Stimulated activated CD8-positive, alpha-beta memory T cell treated with anti-CD3 and anti-CD28 coated beads, Interleukin-2, amount 100 ng/mL, for 48 hours (primary cell): ENCODE results near the gene CCDC88C.

Experiments used
- DNase-seq, 2 donors: peaks; one replicate each; pipeline ENCODE4 v3.0.0-alpha.2; 2020; ENCODE audit warnings: low read depth in 2 of 2

The CCDC88C gene

GRCh38 chr14:91348845-91349465 is 68.7 kb downstream of the CCDC88C start:
- no peak for DNase-seq

GRCh38 chr14:91346838-91347173 is 70.8 kb downstream of the CCDC88C start:
- DNase-seq: no peak

- no peak for DNase-seq
Observed at GRCh38 chr14:91344096-91344495, 73.5 kb downstream of the CCDC88C start.

- no peak for DNase-seq
Observed at GRCh38 chr14:91343051-91343450, 74.6 kb downstream of the CCDC88C start.

GRCh38 chr14:91342206-91342760 is 75.3 kb downstream of the CCDC88C start:
- DNase-seq: no peak

GRCh38 chr14:91341751-91342154 is 75.9 kb downstream of the CCDC88C start:
- DNase-seq: no peak

- DNase-seq: no peak
Observed at GRCh38 chr14:91341334-91341733, 76.3 kb downstream of the CCDC88C start.

- no peak for DNase-seq
Observed at GRCh38 chr14:91339671-91340369, 77.8 kb downstream of the CCDC88C start.

- no peak for DNase-seq
Observed at GRCh38 chr14:91339076-91339475, 78.5 kb downstream of the CCDC88C start.

GRCh38 chr14:91338379-91338778 is 79.2 kb downstream of the CCDC88C start:
- no peak for DNase-seq

- DNase-seq: no peak
Observed at GRCh38 chr14:91337699-91338335, 79.8 kb downstream of the CCDC88C start.

- no peak for DNase-seq
Observed at GRCh38 chr14:91336093-91336450, 81.5 kb downstream of the CCDC88C start.

- no peak for DNase-seq
Observed at GRCh38 chr14:91335191-91336092, 82.2 kb downstream of the CCDC88C start.

- DNase-seq: no peak
Observed at GRCh38 chr14:91333650-91334039, 84.0 kb downstream of the CCDC88C start.

GRCh38 chr14:91332986-91333649 is 84.5 kb downstream of the CCDC88C start:
- no peak for DNase-seq

GRCh38 chr14:91332171-91332985 is 85.2 kb downstream of the CCDC88C start:
- DNase-seq: no peak

GRCh38 chr14:91331721-91332120 is 85.9 kb downstream of the CCDC88C start:
- DNase-seq: no peak

GRCh38 chr14:91330856-91331255 is 86.8 kb downstream of the CCDC88C start:
- DNase-seq: no peak

GRCh38 chr14:91330096-91330696 is 87.4 kb downstream of the CCDC88C start:
- DNase-seq: no peak

- DNase-seq: no peak
Observed at GRCh38 chr14:91329486-91330014, 88.1 kb downstream of the CCDC88C start.
